ENCODE results near the gene KRT28.

DNA sequence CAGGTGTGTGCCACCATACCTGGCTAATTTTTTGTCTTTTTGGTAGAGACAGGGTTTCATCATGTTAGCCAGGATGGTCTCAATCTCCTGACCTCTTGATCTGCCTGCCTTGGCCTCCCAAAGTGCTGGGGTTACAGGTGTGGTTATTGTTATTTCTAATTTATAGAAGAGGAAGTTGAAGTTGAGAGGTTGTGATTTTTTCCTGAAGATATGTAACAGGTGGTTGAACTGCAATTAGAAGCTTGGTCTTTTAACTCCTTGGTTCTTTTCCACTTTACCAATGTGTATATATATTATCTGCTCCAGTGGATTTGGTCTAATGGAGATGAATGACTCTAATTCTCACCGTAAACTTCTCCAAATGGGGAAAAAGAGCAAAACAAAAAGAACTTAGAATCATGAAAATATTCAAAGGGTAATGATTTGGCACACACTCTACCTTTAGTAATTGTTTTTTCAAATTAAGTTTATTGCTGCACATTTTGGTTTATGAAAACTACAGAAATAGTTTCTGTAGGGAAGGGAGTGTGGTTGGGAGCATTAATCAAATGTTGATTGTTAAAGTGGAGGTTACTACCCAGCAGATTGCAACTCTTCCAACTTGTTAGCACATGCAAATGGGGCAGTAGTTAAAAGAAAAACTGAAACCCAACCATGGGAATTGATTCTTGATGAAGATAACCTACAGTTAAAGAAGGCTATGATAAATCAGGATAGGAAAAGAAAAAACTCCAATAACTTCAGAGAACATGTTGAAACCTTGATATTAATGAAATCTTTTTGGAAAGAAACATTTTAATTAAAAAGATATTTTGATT, 24.5 kb upstream of the KRT28 start:
- TF ChIP-seq POLR2A (IDR thresholded peaks at IDR 0.05): no peak
- TF ChIP-seq, protein P1, sequence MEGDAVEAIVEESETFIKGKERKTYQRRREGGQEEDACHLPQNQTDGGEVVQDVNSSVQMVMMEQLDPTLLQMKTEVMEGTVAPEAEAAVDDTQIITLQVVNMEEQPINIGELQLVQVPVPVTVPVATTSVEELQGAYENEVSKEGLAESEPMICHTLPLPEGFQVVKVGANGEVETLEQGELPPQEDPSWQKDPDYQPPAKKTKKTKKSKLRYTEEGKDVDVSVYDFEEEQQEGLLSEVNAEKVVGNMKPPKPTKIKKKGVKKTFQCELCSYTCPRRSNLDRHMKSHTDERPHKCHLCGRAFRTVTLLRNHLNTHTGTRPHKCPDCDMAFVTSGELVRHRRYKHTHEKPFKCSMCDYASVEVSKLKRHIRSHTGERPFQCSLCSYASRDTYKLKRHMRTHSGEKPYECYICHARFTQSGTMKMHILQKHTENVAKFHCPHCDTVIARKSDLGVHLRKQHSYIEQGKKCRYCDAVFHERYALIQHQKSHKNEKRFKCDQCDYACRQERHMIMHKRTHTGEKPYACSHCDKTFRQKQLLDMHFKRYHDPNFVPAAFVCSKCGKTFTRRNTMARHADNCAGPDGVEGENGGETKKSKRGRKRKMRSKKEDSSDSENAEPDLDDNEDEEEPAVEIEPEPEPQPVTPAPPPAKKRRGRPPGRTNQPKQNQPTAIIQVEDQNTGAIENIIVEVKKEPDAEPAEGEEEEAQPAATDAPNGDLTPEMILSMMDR (IDR thresholded peaks at IDR 0.05 in 4 of 5, conservative IDR thresholded peaks at IDR 0.05 in 1 of 5): no peak
